ENCODE measurements around the gene PGBD5.

DNA sequence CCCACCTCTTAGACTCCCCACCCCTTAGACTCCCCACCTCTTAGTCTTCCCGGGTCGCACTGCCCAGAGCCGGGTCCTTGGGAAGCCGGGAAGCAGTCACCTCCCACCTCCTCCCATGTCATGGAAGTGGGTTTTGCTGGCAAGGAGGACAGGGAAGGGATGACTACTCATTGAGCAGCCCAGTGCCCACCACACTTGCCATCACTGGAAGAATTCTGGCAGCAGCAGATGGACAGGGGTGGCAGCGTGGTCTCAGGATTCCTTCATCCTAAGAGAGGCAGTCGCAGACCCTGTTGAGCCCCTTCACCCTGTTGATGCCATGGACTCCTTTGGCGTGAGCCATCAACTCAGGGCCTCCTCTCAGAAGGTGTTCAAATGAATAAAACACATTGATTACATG is 140.8 kb downstream of the PGBD5 start:
- TF ChIP-seq, protein P1, sequence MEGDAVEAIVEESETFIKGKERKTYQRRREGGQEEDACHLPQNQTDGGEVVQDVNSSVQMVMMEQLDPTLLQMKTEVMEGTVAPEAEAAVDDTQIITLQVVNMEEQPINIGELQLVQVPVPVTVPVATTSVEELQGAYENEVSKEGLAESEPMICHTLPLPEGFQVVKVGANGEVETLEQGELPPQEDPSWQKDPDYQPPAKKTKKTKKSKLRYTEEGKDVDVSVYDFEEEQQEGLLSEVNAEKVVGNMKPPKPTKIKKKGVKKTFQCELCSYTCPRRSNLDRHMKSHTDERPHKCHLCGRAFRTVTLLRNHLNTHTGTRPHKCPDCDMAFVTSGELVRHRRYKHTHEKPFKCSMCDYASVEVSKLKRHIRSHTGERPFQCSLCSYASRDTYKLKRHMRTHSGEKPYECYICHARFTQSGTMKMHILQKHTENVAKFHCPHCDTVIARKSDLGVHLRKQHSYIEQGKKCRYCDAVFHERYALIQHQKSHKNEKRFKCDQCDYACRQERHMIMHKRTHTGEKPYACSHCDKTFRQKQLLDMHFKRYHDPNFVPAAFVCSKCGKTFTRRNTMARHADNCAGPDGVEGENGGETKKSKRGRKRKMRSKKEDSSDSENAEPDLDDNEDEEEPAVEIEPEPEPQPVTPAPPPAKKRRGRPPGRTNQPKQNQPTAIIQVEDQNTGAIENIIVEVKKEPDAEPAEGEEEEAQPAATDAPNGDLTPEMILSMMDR (IDR thresholded peaks at IDR 0.05; ENCODE audit: low read depth, low read length) = no peak
- no peak for TF ChIP-seq EZH2phosphoT487 (IDR thresholded peaks at IDR 0.05; ENCODE audit: low read depth)
